Activated T-cell treated with anti-CD3 and anti-CD28 coated beads, Interleukin-2, amount 50 U/mL, for 48 hours (primary cell): Measurements from ENCODE around the gene HHAT.
"Not testable (repeated sequence)": the region's sequence is repeated elsewhere in the genome, so short reads cannot be mapped to it uniquely, and the experiment has no call there.

Source experiments
- DNase-seq, 2 experiments: peaks; one replicate each; pipeline ENCODE4 v3.0.0-alpha.2; 2020

HHAT gene

DNA sequence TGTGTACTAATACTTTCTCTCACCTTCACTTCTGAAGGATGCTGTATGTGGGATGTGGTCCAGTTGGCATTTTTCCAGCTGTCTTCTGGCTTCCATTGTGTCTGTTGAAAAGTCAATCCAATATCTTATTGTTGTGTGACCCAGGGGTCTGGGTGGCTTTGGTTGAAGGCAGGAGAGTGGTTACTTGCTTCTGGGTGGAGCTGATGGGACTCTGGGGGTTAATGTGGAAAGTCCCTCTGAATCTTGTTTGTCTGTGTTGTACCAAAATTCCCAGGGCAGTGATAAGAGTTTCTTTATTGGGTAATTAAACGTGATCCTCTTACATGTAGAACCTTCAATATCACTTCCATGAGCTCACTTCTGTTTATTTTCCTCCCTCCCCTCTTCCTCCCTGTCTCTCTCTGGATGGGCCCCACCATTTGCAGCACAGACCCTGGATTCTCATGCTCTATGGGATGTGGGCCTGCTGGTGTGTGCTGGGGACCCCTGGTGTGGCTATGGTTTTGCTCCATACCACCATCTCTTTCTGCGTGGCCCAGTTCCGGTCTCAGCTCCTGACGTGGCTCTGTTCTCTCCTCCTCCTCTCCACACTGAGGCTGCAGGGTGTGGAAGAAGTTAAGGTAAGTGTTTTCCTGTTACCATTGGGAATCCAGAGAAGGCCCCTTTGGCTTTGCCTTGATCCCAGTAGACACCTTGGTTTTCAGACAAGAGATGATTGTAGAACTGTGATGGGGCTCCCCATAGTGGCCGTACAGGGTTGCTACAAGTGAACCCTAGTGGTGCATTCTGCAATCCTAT lies 71.5 kb downstream of the HHAT start:
- peak; percentile 62 to 69 for DNase-seq

DNA sequence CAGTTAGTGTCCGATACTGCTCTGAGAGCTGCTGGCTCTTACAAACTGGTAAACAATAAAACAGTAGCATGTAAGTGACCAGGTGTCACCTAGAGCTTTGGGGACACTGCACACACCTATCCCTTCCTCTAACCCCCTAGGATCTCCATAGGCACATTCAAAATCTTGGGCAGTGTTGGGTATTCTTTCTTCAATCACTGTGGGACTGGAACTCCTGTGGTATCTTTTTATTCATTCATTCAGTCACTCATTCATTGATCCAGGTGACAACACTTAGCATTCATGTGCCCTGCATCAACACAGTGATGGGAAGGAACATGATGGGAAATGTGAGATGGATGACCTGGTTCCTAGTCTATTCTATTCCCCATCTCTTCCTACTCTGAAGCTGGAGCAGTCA lies 73.9 kb downstream of the HHAT start:
- no peak for DNase-seq

DNA sequence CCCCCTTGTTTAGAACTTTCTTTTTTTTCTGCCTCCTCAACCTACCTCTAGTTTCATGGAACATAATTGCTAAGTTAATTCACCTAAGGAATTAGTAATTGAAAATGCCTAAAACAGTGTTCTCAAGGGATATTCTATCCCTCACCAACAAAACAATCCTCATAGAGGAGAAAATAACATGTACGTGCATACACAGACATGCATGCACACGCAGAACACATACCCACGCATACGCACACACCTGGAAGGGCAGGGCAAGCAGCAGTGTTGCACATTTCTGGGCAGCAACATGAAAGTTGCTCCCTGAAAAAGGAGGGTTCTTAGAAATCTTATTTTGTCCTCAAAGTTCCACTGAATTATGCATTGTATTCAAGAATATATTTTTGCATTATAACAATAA lies 76.6 kb downstream of the HHAT start:
- no peak for DNase-seq

DNA sequence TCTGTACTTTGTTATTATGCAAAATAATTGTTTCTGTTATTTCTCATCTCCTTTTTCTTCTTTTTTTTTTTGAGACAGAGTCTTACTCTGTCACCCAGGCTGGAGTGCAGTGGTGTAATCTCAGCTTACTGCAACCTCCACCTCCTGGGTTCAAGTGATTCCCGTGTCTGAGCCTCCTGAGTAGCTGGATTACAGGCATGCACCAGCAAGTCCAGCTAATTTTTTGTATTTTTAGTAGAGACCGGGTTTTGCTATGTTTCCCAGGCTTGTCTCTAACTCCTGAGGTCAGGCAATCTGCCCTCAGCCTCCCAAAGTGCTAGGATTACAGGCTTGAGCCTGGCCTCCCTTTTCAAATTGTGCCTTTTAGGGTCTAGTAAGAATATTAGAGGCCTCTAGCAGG lies 77.6 kb downstream of the HHAT start:
- not testable (repeated sequence) for DNase-seq

DNA sequence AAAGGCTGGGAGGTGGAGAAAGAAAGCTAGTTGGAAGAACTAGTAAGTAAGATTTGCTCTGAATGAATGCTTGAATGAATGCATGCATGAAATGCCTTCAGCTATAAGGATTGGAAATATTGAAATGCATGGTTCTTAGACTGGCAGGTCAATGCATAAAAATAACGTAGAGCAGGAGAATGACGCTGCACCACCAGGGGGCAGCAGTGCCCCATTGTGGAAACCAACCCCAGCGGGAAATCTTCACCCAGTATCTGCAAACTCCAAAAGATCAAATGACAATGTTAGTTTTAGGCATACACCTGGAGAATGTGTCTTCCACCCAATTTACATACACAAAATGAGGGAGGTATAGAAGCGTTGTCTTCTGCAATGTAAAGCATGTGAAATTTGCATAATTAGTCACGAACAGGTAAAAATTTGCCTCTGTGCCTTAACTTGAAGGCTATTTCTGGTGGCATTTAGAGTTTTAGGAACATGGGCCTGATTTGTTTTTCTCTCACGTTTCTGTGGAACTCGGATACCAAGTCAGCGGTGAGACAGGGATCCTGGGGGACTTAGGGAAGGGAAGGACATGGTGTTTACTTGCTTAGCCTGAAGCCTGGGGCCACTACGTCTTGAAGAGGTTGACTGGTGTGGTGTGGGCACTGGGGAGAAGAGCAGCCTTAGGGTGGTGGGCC lies 78.6 kb downstream of the HHAT start:
- DNase-seq, result peak; percentile 85 to 87

DNA sequence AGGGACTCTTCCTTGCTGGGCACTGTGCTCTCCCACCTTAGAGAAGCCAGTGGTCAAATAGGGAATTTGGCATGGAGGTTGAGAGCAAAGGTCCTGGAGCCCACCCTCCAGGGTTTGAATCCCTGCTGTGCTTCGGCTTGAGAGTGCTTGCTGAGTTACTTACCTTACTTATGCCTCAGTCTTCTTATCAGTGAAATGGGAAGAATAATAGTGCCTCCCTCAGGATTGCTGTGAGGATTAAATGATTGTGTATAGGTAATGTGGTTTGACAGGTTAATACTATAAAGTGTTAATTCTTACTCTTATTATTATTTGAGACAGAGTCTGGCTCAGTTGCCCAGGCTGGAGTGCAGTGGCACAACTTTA lies 79.2 kb downstream of the HHAT start:
- no peak for DNase-seq

DNA sequence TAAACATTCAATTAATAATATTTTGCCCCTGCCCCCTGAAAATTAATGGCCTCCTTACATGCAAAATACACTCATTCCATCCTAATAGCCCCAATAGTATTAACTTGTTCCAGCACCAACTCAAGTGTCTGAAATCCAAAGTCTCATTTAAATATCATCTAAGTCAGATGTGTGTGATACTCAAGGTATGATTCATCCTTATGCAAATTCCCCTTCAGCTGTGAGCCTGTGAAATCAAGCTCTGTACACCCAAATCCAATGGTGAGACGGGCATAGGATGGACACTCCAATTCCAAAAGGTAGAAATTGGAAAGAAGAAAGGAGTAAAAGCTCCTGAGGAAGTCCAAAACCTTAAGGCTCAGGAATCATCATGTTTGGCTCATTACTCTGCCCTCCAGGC lies 83.5 kb downstream of the HHAT start:
- DNase-seq, result no peak

DNA sequence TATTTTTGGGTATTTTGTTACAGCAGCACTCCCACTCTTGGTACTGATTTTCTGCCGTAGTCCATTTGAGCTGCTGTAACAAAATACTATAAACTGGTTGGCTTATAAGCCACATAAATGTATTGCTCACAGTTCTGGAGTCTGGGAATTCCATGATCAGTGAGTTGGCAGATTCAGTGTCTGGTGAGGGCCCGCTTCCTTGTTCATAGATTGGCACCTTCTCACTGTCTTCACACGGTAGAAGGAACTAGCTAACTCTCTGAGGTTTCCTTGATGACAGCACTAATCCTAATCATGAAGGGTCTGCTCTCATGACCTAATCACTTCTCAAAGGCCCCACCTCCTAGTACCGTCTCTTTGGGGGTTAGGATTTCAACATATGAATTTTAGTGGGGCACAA lies 85.2 kb downstream of the HHAT start:
- no peak for DNase-seq

DNA sequence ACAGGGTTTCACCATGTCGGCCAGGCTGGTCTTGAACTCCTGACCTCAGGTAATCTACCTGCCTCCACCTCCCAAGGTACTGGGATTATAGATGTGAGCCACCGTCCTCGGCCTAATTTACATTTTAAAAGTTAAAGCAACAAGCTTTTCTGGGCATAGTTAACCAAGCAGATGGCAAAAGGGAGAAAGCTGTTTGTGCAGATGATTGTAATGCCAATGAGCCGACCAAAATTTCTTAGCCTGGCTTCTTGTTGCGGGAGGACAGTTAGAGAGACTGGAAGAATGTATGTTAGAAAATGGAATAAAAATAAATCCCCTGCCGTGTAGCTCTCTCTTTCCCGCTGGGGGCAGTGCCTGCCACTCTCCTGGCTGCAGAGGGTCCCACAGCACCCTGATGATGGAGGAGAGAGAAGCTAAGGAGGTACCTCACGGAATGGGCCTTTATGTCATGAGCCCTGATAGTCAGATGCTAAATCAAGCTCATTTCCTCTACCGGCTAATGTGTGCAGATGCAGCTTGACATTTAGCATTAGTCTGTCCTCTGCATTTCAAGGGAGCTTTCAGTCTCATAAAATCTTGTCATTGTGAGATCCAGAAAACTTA lies 87.2 kb downstream of the HHAT start:
- DNase-seq, result no peak

DNA sequence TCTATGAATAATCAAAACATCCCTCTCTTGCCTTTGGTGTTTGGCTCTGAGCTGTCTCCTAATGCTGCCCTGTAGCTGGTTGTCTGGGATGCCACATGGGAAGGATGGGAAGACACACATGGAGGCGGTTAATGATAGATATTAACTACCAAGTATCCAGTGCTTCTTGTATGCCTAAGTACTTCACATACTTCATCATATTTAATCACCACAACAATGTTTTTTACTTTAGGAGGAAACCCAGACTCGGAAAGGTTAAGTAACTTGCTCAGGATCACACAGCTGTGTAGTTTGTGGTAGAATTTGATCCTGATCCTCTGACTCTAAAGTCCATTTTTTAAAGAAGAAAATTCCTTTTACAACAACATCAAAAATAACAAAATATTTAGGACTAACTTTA lies 88.0 kb downstream of the HHAT start:
- no peak for DNase-seq

DNA sequence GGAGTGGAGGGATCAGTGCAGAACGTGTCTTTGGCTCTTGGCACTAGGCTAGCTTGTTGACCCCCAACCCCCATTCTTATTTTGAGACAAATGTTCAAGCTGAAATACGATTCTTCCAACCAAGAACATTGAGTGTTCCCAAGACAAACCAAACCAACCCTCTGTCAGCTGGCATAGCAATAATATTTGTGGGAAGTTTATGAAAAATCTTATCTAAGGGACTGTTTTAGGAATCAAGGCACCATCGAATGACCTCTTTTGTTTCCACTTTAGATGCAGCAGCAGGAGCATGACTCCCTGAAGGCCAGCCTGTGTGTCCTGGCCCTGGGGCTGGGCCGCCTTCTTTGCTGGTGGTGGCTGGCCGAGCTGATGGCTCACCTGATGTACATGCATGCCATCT lies 89.2 kb downstream of the HHAT start:
- DNase-seq, result no peak

DNA sequence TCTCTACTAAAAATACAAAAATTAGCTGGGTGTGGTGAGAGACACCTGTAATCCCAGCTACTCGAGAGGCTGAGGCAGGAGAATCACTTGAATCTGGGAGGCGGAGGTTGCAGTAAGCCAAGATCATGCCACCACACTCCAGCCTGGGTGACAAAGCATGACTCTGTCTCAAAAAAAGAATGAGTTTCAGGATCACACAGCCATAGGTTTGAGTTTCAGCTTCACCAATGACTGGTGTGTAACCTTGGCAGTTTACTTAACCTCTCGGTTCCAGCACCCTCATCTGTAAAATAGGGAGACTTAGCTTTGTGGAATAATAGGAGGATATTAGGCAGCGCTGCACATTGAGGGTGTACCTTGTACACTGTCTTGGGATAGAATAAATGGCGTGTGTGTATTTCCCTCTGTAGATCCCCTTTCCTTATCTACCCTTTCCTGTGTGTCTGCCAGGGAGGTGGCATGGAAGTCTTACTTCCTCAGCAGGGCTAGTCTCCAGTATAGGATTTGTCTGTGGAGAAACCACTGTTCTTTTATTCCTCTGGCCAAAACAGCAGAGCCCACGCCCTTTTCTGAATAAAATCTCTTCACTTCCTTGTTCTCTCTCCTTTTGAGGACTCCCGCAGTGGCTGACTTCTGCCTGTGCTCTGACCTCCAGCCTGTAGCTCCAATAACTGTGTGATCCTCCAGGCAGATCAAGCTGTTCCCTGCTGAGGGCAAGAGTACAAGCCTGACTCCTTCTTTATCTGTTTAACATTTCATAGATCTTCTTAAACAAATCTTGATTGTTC lies 90.4 kb downstream of the HHAT start:
- no peak for DNase-seq

DNA sequence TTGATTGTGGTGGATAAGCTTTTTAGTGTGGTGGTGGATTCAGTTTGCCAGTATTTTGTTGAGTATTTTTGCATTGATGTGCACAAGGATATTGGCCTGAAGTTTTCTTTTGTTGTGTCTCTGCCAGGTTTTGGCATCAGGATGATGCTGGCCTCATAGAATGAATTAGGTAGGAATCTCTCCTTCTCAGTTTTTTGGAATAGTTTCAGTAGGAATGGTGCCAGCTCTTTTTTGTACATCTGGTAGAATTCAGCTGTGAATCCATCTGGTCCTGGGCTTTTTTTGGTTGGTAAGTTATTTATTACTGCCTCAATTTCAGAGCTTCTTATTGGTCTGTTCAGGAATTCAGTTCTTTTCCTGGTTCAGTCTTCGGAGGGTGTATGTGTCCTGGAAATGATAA lies 98.0 kb downstream of the HHAT start:
- DNase-seq, result not testable (repeated sequence)

DNA sequence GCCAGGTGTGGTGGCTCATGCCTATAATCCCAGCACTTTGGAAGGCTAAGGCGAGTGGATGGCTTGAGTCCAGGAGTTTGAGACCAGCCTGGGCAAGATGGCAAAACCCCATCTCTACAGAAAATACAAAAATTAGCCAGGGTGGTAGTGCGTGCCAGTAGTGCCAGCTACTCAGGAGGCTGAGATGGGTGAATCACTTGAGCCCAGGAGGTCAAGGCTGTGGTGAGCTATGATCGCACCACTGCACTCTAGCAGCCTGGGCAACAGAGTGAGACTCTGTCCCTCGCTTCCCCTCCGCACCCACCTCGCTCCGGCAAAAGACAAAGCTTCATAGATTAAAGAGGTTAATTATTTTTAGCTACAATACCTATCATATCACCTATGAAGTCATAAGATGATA lies 100.0 kb downstream of the HHAT start:
- DNase-seq, result no peak

DNA sequence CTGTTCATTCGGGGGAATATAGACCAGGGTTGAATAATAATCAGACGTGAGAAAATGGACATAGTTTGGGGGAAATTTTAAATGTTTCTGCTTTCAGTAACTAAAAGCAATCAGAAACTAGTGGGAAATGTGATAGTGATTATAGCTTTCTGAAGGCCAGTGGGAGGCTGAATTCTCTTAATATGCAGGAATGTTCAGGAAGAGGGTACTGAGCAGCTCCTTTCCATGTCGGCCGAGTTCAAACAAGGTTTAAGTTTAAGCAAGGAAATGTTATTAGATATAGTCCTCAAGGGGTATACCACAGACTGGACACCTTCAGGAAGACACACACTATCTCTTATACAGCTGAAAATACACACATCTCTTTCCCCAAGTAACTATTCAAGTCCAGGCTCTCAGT lies 105.5 kb downstream of the HHAT start:
- DNase-seq, result no peak

DNA sequence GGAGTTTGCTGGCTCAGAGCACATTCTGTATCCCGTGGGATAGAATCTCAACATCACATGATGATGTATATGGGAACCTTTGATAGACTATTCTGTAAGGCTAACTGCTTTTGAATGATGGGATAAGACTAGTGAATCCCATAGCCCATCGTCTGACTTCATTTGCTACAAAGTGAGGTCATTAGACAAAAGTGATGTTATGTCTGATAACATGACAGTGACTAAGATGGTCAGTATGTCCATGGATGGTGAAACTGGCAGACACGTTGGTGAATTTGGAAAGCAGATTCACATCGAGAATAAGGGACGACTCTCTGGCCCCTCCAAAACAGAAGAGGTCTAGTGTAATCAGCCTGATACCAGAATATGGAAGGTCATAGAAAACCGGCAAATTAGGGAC lies 108.4 kb downstream of the HHAT start:
- DNase-seq, result no peak

DNA sequence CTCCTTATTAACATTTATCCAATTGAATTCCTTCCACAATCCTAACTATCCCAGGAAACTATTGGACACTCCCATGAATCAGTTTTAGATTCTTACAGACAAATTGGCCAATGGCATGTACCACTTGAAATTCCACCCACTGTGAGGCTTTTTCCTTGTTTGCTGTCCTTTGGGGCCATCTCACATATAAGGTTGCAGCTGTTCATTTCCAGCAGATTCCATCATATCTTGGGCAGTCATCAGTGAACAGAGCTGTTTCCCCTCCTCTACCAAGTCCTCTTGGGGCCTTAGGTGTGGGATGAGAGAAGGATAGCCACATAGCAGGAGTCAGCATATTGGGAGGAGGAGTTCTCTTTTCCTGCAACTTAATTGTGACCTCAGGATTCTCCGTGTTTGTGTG lies 109.1 kb downstream of the HHAT start:
- no peak for DNase-seq

DNA sequence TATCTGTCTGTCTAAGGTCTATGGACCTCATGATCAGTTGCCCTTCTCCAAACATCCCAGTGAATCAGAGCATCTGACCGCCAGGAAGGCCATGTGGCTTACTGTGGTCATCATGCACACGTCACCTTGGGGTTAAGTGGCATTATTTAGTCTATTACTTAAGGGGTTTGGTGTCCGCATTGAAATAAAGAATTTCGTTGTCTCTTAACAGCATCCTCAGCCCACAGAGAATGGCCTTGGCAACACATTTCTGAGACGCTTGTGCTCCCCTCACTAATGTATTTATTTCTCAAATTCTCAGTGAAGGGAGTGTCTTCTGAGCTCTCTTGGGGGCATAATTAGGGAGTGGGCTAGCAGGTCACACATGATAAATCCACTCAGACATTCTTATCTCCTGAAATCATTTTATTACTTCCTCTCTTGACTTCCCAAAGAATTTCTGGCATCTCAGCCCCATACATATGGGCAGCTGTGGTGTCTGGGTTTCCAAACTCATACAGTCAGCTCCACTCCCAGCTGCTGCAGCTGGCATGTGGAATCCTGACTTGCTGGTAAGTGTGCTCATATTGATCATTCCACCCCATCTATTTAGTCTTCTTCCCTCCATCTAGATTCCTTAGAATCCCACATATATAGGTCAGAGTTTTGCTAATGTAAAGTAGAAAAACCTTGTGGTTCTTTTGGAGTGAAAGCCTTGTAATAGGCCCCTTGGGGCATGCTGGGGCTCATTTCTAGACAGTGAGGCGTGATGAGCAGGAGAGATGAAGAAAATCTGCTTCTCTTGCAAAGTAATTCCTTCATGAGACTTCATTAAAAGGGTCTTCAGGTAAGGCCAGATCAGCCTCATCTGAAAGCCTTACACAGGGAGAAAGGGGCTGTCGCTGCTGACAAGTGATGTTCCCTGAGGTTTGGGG lies 110.5 kb downstream of the HHAT start:
- DNase-seq, result no peak

DNA sequence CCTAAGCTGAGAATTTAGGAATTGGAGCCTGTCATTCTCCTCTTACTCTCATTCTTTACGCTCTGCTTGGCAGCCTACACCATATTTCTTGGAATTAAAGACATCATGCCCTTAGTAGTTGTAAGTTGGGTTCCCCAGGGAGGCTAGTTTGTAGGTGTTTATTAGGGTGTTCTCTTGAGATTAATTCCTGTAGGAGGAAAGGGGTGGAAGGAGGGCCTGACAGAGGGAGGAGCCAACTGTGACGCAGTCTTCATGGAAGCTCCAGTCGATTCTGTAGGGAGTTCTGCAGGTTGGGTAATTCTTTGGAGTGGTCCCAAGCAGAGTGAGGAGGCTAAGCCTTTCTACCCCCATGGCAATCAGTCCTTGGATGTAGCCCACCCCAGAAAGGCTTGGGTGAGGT lies 111.4 kb downstream of the HHAT start:
- no peak for DNase-seq

DNA sequence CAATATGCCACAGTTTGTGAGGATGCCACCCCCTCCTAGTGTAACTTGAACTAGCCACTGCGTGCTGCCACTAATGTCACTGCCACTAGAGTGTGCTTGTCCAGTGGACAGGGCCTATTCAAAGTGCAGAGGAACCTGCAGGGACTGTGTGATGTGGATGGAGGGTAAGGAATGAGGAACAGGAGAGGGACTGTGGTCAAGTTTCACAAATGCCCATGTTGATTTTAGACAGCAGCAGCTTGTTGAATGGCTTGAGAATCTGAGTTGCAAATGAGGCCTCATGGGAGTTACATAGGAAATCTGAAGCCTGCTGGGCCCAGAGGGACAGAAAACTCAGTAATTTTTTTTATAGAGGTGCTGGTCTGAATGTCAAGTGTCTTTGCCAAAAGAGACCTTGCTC lies 112.3 kb downstream of the HHAT start:
- DNase-seq, result no peak

DNA sequence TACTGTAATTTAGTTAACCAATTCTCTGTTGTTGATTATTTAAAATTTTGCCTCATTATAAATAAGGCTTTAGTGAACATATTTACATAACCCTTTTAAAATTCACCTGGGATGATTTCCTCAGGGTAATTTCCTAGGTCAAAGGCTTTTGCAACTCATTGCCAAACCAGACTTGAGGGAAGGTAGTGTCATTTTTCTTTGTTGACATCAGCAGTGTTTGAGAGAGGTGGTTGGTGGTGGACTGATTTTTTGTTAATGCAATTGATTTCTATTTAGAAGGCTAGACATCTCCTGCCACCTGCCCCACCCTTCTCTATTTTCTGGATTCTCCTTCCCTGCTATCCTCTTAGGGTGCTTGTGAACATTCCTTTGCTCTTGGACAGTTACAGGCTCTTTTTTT lies 116.8 kb downstream of the HHAT start:
- no peak for DNase-seq

DNA sequence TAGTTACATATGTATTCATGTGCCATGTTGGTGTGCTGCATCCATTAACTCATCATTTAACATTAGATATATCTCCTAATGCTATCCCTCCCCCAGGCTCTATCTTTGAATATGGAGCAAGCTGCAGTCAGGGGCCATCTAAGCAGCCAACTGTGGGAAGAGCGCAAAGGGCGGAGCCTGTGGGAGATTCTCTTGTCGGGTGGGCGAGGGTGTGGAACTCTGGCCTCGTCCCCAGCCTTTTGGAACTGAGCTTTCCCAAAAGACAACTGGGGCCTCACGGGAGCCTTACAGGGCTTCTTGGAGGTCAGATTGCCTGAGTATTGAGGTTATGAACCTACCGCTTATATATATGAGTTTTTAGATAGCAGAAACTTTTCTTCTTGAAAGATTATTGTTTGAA lies 117.2 kb downstream of the HHAT start:
- no peak for DNase-seq

DNA sequence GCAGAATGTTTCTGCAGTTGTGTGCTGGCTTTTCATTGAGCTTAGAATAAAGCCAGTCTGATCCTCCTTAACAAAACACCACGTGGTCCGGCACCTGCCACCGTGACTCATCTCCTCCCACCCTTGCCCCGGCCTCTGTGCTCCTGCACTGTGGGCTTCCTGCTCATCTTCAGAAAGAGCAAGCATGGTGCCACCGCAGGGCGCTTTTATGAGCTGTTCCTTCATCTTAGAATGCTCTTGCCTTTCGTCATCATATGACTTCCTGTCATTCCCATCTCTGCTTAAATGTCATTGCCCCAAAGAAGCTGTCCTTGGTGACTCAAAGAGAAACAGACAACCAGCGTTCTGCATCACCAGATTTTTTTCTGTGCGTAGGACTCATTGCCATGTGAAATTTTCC lies 117.8 kb downstream of the HHAT start:
- DNase-seq, result peak; percentile 88 to 90
